Measurements from ENCODE around the gene DOCK4. TPM values are rescaled to one million over a fixed set of nuclear protein-coding genes. Genes with fewer than 3 reads are reported as not detected.

DOCK4 gene
- total RNA-seq, 2 experiments from 2014 or later = 0.36 to 1.1 TPM

DNA sequence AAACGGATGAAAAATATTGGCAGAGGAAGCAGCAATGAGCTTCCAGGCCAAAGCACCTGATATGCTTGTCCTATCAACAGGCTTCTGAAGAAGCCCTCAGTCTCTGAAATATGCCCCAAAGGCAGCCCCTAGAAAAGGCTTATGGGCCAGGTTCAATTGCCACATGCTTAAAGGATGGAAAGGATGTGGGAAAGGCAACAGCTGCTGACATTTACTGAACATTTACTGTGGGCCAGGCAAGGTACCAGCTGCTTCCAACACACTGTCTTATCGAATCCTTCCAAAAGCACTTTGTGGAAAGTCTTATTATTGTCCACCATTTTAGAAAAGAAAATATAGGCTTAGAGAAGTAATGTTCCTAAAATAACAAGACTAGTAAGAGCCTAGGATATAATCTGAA is 56.5 kb downstream of the DOCK4 start:
- no peak for DNase-seq
- Mint-ChIP-seq H3K27ac (no peak overlapping the region), H3K36me3 (no peaks in the 10 kb centered on the region), H3K4me3 (no peak overlapping the region), H3K27me3 (peaks cover 14% of the 10 kb centered on the region), H3K4me1 (ENCODE audit: low read depth) (no peaks in the 10 kb centered on the region), H3K9me3 (no peaks in the 10 kb centered on the region)
- intact Hi-C loops (cut with micrococcal nuclease) = no loop called here
- ChIA-PET CTCF (interaction anchor here (0.6 to 0.8 kb wide), 2 partner anchors 16 to 398 kb away, joined by 3 to 4 read pairs; no protein-coding TSS in a partner anchor), POLR2A (interaction anchor here (0.5 kb wide), 1 partner anchor 360 kb away, joined by 3 read pairs; no protein-coding TSS in a partner anchor)

DNA sequence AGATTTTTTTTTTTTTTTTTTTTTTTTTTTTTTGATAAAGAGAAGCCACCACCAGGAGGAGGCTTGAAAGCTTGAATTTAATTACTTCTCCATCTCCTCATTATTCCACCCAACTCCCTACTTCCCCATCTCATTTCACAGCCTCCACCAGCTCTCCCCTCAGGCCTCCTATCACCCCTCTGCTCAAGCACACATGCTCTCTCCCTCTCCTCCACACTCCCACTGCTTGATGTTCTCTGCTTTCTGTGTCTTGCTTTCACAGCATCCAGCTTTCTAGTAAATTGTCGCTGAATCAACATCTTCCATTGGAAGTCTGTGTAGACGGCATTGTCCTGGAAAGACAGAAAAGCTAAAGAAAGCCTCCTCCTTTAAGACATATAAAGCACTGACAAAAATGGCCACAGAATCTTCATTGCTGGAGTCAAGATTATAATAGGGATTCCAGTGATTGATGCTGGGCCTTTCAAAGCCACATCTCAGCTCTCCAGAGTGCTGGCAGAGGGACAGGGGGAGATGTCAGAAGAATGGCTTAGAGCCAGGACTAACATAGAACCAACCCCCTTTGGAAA is 58.3 kb downstream of the DOCK4 start:
- peaks cover 15% of the 10 kb centered on the region for H3K27me3 Mint-ChIP-seq
- CTCF ChIA-PET = no interaction called here
- H3K9me3 Mint-ChIP-seq = no peaks in the 10 kb centered on the region
- DNase-seq = no peak
- no peak overlapping the region for H3K27ac Mint-ChIP-seq
- POLR2A ChIA-PET = no interaction called here
- H3K36me3 Mint-ChIP-seq = no peaks in the 10 kb centered on the region
- no peak overlapping the region for H3K4me3 Mint-ChIP-seq
- intact Hi-C loops (cut with micrococcal nuclease) = no loop called here
- no peaks in the 10 kb centered on the region for H3K4me1 Mint-ChIP-seq (ENCODE audit: low read depth)

DNA sequence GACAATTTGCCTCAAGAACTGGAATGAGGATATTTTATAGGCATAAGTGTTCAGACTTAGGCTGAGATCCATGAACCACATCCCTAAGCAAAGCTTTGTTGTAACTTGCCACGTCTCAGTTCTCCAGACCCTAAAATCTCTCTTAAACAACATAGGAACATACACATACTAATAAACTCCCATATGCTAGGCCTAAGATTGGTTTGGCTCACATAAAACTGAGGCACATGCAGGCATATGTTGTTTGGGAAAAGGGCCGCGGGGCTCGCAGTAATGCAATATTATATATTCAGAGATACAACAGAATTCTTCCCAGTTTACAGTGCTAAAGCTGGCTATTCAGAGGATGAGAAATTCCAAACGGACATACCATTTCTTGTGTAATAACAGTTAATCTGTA is 61.0 kb downstream of the DOCK4 start:
- DNase-seq = no peak
- Mint-ChIP-seq H3K27ac (no peak overlapping the region), H3K27me3 (peaks cover 10% of the 10 kb centered on the region), H3K4me3 (no peak overlapping the region), H3K4me1 (ENCODE audit: low read depth) (no peaks in the 10 kb centered on the region), H3K9me3 (no peaks in the 10 kb centered on the region), H3K36me3 (no peaks in the 10 kb centered on the region)
- intact Hi-C loops (cut with micrococcal nuclease) = no loop called here
- ChIA-PET CTCF (no interaction called here), POLR2A (no interaction called here)

DNA sequence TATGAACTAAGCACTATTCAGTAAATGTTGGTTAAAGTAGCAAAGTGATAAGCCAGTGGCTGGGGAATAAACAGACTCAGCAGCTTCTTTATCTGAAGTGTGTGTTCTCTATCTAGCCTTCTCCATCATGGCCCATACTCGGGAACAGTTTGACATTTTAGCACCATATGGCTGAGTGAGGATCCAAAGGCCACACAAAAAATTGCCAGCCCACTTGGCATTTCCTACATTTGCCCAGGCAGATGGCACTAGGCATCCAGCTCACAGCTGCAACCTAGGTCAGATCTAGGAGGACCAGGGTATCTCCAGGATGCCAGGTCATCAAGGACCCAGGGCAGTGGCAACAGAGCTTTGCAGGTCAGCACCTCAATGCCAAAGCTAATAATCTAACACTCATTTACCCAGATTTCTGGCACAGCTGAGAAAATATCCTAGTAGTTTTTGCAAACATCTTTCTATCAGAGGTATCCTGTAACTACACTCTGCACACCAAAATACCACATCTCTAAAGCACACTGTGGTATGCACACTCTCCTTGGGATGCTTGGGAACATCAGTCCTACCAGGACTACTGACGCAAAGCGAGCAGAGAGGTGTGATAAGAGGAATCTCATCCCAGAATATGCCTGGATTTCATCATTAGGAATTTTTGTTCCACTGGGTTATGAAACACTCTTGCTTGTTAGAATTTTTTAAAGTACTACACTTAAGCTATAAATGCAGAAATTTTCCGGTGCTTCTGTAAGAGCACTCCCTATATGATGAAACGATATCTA is 61.7 kb downstream of the DOCK4 start:
- DNase-seq = no peak
- Mint-ChIP-seq H3K9me3 (no peaks in the 10 kb centered on the region), H3K36me3 (no peaks in the 10 kb centered on the region), H3K4me3 (no peak overlapping the region), H3K27ac (no peak overlapping the region), H3K4me1 (ENCODE audit: low read depth) (no peaks in the 10 kb centered on the region), H3K27me3 (peaks cover 8% of the 10 kb centered on the region)
- intact Hi-C loops (cut with micrococcal nuclease) = no loop called here
- CTCF ChIA-PET = no interaction called here
- POLR2A ChIA-PET = no interaction called here

DNA sequence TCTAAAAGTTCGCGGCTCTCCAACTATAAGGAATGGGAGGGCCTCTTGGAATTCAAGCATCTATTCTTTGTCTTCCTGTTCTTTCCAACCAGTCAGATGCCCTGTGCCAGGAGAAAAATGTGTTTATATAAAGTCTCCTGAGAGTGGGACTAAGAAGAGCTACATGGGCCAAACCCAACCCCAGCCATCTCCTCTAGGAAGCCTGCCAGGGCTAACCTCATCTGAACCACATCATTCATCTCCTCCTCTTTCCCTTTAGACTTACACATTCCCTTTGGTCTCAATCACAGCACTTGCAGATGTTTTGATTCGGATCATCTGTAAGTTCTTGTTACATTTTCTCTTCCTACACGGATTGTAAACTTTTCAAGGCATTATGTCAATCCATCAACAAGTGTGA is 62.6 kb downstream of the DOCK4 start:
- Mint-ChIP-seq H3K4me1 (ENCODE audit: low read depth) (no peaks in the 10 kb centered on the region), H3K27ac (no peak overlapping the region), H3K4me3 (no peak overlapping the region), H3K27me3 (peaks cover 8% of the 10 kb centered on the region), H3K9me3 (no peaks in the 10 kb centered on the region), H3K36me3 (no peaks in the 10 kb centered on the region)
- intact Hi-C loops (cut with micrococcal nuclease) = no loop called here
- POLR2A ChIA-PET = no interaction called here
- DNase-seq = no peak
- CTCF ChIA-PET = no interaction called here

DNA sequence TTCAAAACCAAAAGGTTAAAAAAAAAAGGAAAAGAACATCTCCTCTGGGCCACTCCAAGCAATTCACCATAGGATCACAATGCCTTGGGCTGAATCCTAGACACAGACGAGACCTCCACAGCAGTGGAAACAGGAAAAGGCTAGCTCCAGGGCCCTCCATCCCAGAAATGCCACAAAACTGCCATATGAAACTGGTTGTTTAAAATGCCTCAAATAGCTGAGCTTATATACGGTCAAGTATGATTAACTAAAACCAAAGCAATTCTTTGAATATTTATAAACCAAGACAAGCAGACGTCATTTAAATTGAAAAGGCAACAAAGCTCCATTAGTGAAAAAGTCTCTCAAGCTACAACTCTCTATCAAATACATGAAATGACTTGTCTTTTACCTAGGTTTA is 63.1 kb downstream of the DOCK4 start:
- Mint-ChIP-seq H3K4me1 (ENCODE audit: low read depth) (no peaks in the 10 kb centered on the region), H3K27ac (no peak overlapping the region), H3K4me3 (no peak overlapping the region), H3K36me3 (no peaks in the 10 kb centered on the region), H3K27me3 (peaks cover 8% of the 10 kb centered on the region), H3K9me3 (no peaks in the 10 kb centered on the region)
- ChIA-PET POLR2A (no interaction called here), CTCF (no interaction called here)
- intact Hi-C loops (cut with micrococcal nuclease) = no loop called here
- no peak for DNase-seq

DNA sequence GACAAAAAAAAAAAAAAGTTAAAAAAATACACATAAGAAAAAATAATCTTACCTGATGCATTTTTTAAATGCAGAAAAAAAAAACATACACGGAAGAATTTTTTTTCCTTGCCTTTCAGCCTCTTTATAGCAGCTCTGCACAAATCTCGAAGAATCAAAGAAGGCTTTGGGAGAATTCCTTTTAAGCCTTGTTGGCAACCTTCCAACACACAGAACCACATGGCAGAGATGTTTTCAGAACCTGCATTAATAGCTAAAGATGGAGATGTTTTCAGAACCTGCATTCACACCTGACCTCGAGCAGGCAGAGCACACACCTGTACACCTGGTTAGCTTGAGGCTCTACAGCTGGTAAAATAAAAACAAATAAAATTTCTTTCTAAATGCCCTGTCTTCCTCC is 65.6 kb downstream of the DOCK4 start:
- H3K36me3 Mint-ChIP-seq = no peaks in the 10 kb centered on the region
- ChIA-PET POLR2A (no interaction called here), CTCF (no interaction called here)
- no peaks in the 10 kb centered on the region for H3K4me1 Mint-ChIP-seq (ENCODE audit: low read depth)
- peaks cover 3% of the 10 kb centered on the region for H3K27me3 Mint-ChIP-seq
- H3K27ac Mint-ChIP-seq = no peak overlapping the region
- DNase-seq = no peak
- H3K9me3 Mint-ChIP-seq = no peaks in the 10 kb centered on the region
- intact Hi-C loops (cut with micrococcal nuclease) = no loop called here
- no peak overlapping the region for H3K4me3 Mint-ChIP-seq

DNA sequence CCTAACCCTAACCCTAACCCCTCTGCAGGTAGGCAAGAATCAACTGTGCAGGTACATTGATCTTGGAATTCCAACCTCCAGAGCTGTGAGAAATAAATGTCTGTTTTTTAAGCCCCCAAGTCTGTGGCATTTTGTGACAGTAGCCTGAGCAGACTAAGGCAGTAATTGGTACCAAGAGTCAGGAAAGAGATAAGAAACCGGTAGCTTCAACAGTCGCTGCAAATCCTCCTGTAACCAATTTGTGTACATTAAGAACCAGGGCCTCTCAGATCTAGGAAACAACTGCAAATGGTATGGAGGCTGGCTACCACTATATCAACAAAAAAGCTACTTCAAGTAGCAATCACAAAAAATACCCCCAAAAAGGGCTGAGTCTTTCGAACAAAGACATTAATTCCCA is 67.3 kb downstream of the DOCK4 start:
- Mint-ChIP-seq H3K27me3 (peaks cover under 1% of the 10 kb centered on the region), H3K9me3 (no peaks in the 10 kb centered on the region), H3K4me1 (ENCODE audit: low read depth) (no peaks in the 10 kb centered on the region), H3K36me3 (no peaks in the 10 kb centered on the region), H3K4me3 (no peak overlapping the region), H3K27ac (no peak overlapping the region)
- ChIA-PET CTCF (no interaction called here), POLR2A (no interaction called here)
- intact Hi-C loops (cut with micrococcal nuclease) = no loop called here
- no peak for DNase-seq

DNA sequence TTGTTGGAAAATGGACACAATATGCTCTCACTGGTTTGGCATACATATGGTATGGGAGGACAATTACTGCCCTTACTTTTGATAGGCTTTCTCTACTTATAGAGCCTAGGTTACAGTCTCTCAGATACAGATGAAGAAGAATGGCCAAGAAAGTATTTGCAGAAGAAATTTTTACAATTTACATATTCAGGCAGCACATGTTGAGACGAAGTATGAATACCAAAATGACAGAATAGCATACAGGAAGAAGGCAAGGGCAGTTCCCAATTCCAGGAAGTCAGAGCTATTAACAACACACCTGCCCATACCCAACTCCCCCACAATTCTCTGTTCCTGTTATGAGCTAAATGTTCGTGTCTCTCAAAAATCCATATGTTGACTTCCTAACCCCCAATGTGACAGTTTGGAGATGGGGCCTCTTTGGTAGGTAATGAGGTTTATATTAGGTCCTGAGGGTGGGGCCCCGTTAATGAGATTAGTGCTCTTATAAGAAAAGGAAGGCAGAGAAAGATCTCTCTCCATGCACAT is 67.8 kb downstream of the DOCK4 start:
- no peak overlapping the region for H3K4me3 Mint-ChIP-seq
- ChIA-PET CTCF (no interaction called here), POLR2A (no interaction called here)
- H3K27ac Mint-ChIP-seq = no peak overlapping the region
- no peaks in the 10 kb centered on the region for H3K4me1 Mint-ChIP-seq (ENCODE audit: low read depth)
- H3K36me3 Mint-ChIP-seq = no peaks in the 10 kb centered on the region
- intact Hi-C loops (cut with micrococcal nuclease) = no loop called here
- H3K9me3 Mint-ChIP-seq = no peaks in the 10 kb centered on the region
- H3K27me3 Mint-ChIP-seq = no peaks in the 10 kb centered on the region
- DNase-seq = no peak

DNA sequence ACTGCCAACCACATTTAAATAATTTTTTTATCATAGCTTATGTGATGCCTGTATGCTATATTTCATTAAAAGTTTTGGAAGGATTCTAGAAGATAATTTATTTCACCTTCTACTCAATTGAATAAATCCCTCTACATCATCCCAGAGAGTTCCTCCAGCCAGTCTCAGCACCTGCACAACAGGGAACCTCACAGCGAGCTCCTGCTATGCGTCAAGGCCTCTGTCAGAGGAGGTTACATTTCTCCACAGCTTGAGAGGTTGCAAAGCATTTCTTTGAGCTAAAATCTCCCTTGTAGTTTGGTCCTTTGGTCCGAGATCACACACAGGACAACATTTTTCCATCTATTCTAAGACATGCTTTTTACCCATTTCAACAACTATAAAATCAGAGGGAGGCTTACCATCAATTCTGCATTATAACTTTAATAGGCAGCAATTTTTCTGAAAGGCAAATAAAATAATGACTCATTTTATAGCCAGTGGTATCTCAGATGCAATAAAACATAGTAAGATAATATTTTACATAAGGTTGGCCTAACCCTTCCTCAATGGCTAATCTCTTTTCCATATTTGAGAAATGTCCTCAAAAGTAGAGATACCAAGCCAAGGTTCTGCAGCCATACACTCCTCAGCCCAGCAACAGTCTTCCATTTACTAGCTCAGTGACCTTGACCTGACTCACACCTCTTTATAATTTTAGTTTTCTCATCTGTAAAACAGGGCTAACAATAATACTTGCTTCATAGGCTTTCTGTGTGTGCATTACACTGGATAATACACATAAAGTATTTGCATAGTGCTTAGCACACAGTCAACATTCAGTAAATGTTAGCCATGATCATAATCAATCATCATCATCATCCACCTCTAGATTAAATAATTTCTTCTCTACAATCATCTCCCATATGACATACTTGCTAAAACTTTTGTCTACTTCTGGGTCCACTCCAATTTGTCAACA is 68.8 kb downstream of the DOCK4 start:
- ChIA-PET CTCF (no interaction called here), POLR2A (no interaction called here)
- Mint-ChIP-seq H3K27me3 (no peaks in the 10 kb centered on the region), H3K27ac (no peak overlapping the region), H3K4me3 (no peak overlapping the region), H3K36me3 (no peaks in the 10 kb centered on the region), H3K4me1 (ENCODE audit: low read depth) (no peaks in the 10 kb centered on the region), H3K9me3 (no peaks in the 10 kb centered on the region)
- DNase-seq = no peak
- intact Hi-C loops (cut with micrococcal nuclease) = no loop called here

DNA sequence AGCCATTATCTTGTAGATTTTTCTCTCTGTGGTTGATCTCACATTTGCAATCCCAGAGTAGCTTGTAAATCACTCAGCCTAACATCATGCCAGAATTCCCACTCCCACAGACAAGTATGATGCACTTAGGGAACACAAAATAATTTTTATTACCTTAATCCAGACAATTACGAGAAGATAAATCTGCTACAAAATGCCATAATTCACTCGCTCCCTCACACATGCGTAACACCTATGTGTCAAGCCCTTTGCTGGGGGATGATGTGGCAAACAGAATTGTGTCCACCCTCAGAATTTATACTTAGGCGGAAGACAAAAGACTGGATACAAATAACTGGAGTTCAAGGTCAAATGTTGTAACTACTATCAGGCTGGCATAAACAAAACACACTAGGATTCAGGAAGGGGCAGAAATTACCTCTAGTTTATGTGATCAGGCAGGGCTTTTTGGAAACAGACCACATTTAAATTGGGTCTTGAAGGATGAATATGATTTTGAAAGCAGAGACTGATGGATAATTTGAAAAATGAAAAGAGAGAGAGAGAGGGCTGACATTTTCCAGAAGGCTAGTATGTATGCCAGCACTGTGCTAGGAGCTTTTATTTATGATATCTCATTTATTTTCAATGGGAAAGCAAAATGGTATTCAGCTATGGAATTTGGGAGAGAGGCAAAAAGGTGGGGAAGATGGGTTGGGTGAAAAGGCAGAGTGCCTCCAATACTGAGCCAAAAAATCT is 69.8 kb downstream of the DOCK4 start:
- intact Hi-C loops (cut with micrococcal nuclease) = no loop called here
- POLR2A ChIA-PET = no interaction called here
- H3K27ac Mint-ChIP-seq = no peak overlapping the region
- H3K9me3 Mint-ChIP-seq = no peaks in the 10 kb centered on the region
- peaks cover 3% of the 10 kb centered on the region for H3K27me3 Mint-ChIP-seq
- H3K4me3 Mint-ChIP-seq = no peak overlapping the region
- H3K4me1 Mint-ChIP-seq (ENCODE audit: low read depth) = no peaks in the 10 kb centered on the region
- CTCF ChIA-PET = no interaction called here
- DNase-seq = no peak
- H3K36me3 Mint-ChIP-seq = no peaks in the 10 kb centered on the region

DNA sequence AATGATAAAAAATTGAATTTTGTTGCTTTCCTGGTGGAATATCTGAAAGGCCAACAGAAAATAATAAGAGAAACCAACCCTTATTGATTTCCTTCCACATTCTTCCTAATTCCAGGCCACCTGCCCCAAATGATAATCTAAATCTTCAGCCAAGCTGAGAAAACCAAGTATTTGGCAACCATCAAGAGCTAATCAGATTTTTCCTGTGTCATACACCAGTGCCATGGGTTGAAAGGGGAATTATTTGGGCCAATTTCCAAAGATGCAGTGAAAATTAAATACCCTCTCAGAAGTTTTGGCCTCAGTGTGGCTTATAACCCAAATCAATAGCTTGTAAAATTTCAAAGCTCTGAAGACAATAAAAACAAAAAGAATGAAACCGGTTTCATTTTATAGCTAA is 70.4 kb downstream of the DOCK4 start:
- H3K4me1 Mint-ChIP-seq (ENCODE audit: low read depth) = no peaks in the 10 kb centered on the region
- H3K27me3 Mint-ChIP-seq = peaks cover 3% of the 10 kb centered on the region
- H3K4me3 Mint-ChIP-seq = no peak overlapping the region
- intact Hi-C loops (cut with micrococcal nuclease) = no loop called here
- DNase-seq = no peak
- ChIA-PET CTCF (no interaction called here), POLR2A (no interaction called here)
- no peaks in the 10 kb centered on the region for H3K9me3 Mint-ChIP-seq
- no peak overlapping the region for H3K27ac Mint-ChIP-seq
- H3K36me3 Mint-ChIP-seq = no peaks in the 10 kb centered on the region

Measured in activated CD4-positive, alpha-beta memory T cell treated with anti-CD3 and anti-CD28 coated beads for 36 hours (primary cell).